ENCODE results near the gene KRTAP5-10. TPM values are rescaled to one million over a fixed set of nuclear protein-coding genes. Genes with fewer than 3 reads are reported as not detected.
"Not testable (repeated sequence)": the region's sequence is repeated elsewhere in the genome, so short reads cannot be mapped to it uniquely, and the experiment has no call there.

The KRTAP5-10 gene
- total RNA-seq, 4 donors from 2014 or later, result not detected

DNA sequence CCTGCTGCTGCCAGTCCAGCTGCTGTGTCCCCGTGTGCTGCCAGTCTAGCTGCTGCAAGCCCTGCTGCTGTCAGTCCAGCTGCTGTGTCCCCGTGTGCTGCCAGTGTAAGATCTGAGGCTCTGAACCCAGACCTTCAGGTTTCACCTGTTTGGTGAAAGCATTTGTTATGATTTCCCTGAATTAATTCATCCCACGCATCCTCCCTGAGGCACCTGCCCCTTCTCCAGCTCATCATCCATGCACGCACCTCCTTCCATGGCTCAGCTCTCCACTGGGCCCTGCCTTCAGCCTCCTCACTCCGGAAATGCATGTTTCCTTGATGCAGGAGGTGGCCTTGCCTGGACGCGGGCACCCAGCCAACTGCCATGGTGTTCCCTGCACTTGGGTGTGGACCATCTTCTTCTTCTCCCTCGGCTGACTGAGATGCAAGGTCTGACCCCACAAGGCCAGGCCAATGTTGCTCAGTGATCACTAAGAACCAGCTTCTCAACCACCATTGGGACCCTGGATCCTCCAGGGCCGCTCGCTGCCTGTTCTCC lies 788 bp downstream of the KRTAP5-10 start:
- Histone ChIP-seq H3K27ac (no peak overlapping the region), H3K9me3 (no peaks in the 10 kb centered on the region), H3K27me3 (peaks cover 0 to 55% (median 0%) of the 10 kb centered on the region in 4 donors), H3K36me3 (no peaks in the 10 kb centered on the region), H3K4me3 (no peak overlapping the region), H3K4me1 (no peaks in the 10 kb centered on the region)
- no peak for DNase-seq
- TF ChIP-seq POLR2A (IDR thresholded peaks at IDR 0.05), result no peak
- TF ChIP-seq, protein P1, sequence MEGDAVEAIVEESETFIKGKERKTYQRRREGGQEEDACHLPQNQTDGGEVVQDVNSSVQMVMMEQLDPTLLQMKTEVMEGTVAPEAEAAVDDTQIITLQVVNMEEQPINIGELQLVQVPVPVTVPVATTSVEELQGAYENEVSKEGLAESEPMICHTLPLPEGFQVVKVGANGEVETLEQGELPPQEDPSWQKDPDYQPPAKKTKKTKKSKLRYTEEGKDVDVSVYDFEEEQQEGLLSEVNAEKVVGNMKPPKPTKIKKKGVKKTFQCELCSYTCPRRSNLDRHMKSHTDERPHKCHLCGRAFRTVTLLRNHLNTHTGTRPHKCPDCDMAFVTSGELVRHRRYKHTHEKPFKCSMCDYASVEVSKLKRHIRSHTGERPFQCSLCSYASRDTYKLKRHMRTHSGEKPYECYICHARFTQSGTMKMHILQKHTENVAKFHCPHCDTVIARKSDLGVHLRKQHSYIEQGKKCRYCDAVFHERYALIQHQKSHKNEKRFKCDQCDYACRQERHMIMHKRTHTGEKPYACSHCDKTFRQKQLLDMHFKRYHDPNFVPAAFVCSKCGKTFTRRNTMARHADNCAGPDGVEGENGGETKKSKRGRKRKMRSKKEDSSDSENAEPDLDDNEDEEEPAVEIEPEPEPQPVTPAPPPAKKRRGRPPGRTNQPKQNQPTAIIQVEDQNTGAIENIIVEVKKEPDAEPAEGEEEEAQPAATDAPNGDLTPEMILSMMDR (IDR thresholded peaks at IDR 0.05), result no peak
- WGBS, 2 donors, result 40 to 74% methylated on average over 6 to 7 of the region's 10 CpGs
- intact Hi-C loops (cut with DNase I), result no loop called here

DNA sequence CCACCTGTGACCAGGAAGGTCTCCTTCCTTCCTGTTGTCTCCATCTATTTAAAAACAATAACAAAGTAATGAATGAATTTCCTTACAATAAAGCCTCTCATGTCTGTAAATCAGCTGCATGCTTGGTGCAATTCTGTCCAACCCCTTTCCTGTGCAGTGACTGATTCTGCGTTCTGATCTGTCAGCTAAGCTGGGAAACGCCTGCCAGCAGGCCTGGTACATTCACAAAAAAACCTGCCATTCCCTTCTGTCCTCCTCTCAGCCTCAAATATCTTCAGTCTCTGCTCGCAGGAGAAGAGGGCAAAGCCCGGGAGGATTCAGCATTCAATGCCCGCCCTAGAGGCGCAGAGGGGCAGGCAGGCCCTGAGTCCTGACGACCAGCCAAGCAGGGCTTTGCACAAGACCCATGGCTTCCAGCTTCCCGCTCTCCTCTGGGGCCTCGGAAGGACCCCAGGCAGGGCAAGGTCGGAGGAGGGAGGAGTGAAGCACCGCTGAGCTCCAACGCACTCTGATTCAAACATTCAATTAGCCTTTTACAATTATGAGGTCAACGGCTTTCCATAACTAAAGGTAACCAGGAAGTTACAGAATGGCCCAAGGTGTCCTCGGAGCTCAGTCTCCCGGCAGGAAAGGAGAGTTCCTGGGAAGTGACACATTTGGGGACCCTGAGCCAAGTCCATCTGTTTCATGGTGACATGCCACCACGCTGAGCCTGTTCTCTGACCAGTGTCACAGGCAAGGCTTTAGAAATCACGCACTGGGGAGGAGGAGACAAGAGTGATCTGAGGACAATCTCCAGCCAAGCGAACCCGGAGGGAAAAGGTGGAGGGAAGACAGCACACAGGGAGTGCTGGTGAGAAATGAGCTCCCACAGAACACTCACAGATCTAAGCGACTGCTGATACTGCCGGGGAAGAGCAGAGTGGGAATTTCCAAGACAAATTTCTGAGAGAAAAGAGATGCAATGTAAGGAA lies 1.6 kb downstream of the KRTAP5-10 start:
- H3K9me3 ChIP-seq; H3K27ac ChIP-seq; DNase-seq; intact Hi-C loops (cut with DNase I); H3K4me1 ChIP-seq; H3K4me3 ChIP-seq; H3K36me3 ChIP-seq: not testable (repeated sequence)
- H3K27me3 ChIP-seq, result peaks cover 0 to 55% (median 0%) of the 10 kb centered on the region in 4 donors
- 45 to 60% methylated on average over 11 of the region's 21 CpGs for WGBS, 2 donors

DNA sequence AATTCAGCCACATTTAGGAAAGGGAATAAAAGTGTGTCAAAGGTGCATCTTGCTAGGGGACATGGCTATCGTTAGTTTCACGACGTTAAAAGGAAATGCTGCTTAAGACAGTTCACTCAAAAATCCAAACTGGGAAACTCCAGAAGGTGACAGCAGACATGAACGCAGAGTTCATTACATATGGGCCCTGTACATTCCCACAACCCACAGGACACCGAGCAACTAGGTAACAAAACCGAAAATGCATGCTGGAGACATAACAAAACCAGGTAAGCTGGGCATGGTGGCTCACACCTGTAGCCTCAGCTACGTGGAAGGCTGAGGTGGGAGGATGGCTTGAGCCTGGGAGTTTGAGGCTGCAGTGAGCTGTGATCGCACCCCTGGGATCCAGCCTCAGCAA lies 2.3 kb downstream of the KRTAP5-10 start:
- WGBS, 2 donors, result 45 to 47% methylated on average over 7 of the region's 8 CpGs
- DNase-seq; H3K4me3 ChIP-seq; H3K9me3 ChIP-seq; H3K27ac ChIP-seq; H3K4me1 ChIP-seq; intact Hi-C loops (cut with DNase I); H3K36me3 ChIP-seq: not testable (repeated sequence)
- H3K27me3 ChIP-seq, result peaks cover 0 to 55% (median 0%) of the 10 kb centered on the region in 4 donors

DNA sequence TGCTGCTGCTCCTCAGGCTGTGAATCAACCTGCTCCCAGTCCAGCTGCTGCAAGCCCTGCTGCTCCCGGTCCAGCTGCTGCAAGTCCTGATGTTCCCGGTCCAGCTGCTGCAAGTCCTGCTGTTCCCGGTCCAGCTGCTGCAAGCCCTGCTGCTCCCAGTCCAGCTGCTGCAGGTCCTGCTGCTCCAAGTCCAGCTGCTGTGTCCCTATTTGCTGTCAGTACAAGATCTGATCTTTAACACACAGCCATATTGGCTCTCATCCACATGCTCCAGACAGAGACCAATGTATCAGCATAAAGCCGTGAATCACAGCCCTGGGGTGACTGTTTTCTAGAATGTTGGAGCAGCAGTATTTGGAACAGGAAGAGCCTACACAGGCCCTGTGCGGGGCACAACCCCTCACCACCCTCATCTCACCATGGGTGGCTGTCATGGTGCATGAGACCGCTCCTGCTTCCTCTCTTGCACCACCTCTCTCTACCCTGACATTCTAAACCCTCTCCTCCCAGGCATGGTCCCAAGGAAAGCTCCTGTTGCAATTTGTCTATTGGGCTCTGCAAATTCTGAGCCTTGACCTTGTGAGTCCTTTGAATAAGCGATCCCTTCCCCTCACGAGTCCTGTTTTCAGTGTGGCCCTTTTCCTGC lies 3.5 kb downstream of the KRTAP5-10 start:
- DNase-seq, result no peak
- TF ChIP-seq, protein P1 (IDR thresholded peaks at IDR 0.05), result no peak
- no peak for TF ChIP-seq POLR2A (IDR thresholded peaks at IDR 0.05)

DNA sequence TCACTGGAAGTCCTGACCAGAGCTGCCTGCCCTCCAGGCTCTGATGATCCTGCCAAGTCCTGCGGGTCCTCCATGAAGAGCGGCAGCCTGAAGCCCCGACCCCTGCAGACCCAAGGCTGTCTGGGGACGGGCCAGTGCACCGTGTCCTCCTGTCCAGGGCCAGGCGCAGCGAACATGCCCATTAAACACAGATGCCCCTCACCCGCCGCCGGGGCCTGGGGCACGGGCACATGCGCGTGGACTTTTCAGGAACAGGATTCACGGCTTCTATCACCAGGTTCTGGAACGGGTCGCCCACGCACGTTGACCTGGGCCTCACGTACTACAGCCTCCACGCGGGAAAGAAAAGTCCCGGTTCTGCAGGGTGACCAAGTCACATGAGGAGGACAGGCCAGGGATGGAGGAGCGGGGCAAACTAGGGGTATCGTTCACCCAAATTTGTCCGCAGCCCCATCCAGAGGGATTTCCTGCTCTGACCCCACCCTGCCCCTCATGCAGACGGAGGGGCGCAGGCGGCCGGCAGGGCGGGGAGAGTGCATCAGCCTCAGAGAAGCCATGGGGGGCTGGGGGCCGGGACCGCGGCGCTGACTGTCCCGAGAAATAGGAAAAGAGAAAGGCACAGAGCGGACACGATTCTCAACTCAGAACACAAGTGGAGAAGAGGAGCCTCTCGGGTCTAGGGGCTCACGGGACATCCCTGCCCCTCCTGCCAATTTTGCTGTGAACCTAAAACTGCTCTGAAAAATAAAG lies 5.9 kb downstream of the KRTAP5-10 start:
- DNase-seq; H3K36me3 ChIP-seq; H3K9me3 ChIP-seq; intact Hi-C loops (cut with DNase I); H3K4me1 ChIP-seq; H3K4me3 ChIP-seq; H3K27ac ChIP-seq: not testable (repeated sequence)
- peaks cover 0 to 22% (median 0%) of the 10 kb centered on the region in 4 donors for H3K27me3 ChIP-seq
- WGBS, 2 donors, result 56 to 69% methylated on average over 2 to 8 of the region's 39 CpGs

More for the DNA sequence above, 3.5 kb downstream of the KRTAP5-10 start:
- H3K36me3 ChIP-seq, result no peaks in the 10 kb centered on the region
- peaks cover 0 to 45% (median 0%) of the 10 kb centered on the region in 4 donors for H3K27me3 ChIP-seq
- H3K4me3 ChIP-seq, result no peak overlapping the region
- 32 to 39% methylated on average over 7 of the region's 8 CpGs for WGBS, 2 donors
- H3K27ac ChIP-seq, result no peak overlapping the region
- H3K4me1 ChIP-seq, result no peaks in the 10 kb centered on the region
- H3K9me3 ChIP-seq, result no peaks in the 10 kb centered on the region
- intact Hi-C loops (cut with DNase I), result no loop called here

DNA sequence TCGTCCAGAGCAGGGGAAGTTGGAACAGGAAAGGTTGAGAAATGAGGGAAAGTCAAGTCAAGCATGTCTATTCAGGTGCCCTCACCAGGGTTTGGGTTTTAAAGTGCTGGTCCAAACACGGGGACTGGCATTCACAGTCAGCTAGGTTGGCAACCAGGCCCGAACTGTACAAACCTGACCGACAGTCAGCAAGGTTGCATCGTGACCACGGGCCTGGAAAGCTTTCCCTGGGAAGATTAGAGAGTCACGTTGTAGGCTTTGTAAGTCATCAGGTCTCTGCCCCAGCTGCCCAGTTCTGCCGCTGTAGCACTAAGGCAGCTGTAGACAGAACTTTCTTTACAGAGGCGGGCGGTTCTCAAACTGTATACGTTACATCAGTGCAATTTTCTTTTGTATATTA lies 7.4 kb downstream of the KRTAP5-10 start:
- no peak for TF ChIP-seq POLR2A (IDR thresholded peaks at IDR 0.05)
- TF ChIP-seq, protein P1 (IDR thresholded peaks at IDR 0.05), result no peak
- Histone ChIP-seq H3K9me3 (no peaks in the 10 kb centered on the region), H3K27me3 (peaks cover 0 to 16% (median 0%) of the 10 kb centered on the region in 4 donors), H3K4me3 (no peak overlapping the region), H3K27ac (no peak overlapping the region), H3K4me1 (no peaks in the 10 kb centered on the region), H3K36me3 (no peaks in the 10 kb centered on the region)
- intact Hi-C loops (cut with DNase I), result no loop called here
- 17 to 83% methylated on average over 2 to 11 of the region's 11 CpGs for WGBS, 2 donors
- DNase-seq, result no peak
